Neural crest cell (in vitro differentiated cells): ENCODE results near the gene SSH2. TPM values are rescaled to one million over a fixed set of nuclear protein-coding genes. Genes with fewer than 3 reads are reported as not detected.

ENCODE experiments used
- DNase-seq: peaks from one replicate; pipeline ENCODE4 v3.0.0; 2021; ENCODE audit warnings: low read depth, mixed read lengths, low spot score
- H3K27ac Mint-ChIP-seq: one replicate; pipeline ENCODE4 v1.8.0; 2021; ENCODE audit warnings: mild to moderate bottlenecking, mixed read lengths; ENCODE audit not compliant: unreplicated experiment
- H3K27me3 Mint-ChIP-seq: 2 replicates; pipeline ENCODE4 v1.8.0; 2021; ENCODE audit warnings: low read depth, mild to moderate bottlenecking, mixed read lengths
- H3K36me3 Mint-ChIP-seq: 2 replicates; pipeline ENCODE4 v1.8.0; 2021; ENCODE audit warnings: low read depth, mild to moderate bottlenecking, mixed read lengths
- H3K4me1 Mint-ChIP-seq: 2 replicates; pipeline ENCODE4 v1.8.0; 2021; ENCODE audit warnings: mixed read lengths
- H3K4me3 Mint-ChIP-seq: one replicate; pipeline ENCODE4 v1.8.0; 2021; ENCODE audit warnings: mild to moderate bottlenecking, mixed read lengths
- H3K9me3 Mint-ChIP-seq: 2 replicates; pipeline ENCODE4 v1.8.0; 2021; ENCODE audit warnings: mixed read lengths
- CTCF ChIP-seq: fragments of 200-600 bp; sonication (generic); conservative IDR thresholded peaks from 2 replicates; pipeline ENCODE4 v1.5.0; 2021; ENCODE audit warnings: antibody characterized with exemption, mild to moderate bottlenecking
- total RNA-seq: library from RNA; stranded (reverse); gene quantifications from 2 replicates; pipeline ENCODE4 v1.2.1, GENCODE V29; 2021

SSH2 gene
- total RNA-seq, 1 donor from 2014 or later, result 29.2 TPM

GRCh38 chr17:29954405-29954804, 24.4 kb upstream of the SSH2 start:
- no peak overlapping the region for H3K4me3 Mint-ChIP-seq
- TF ChIP-seq CTCF, result no peak
- H3K27me3 Mint-ChIP-seq, result no peaks in the 10 kb centered on the region
- H3K4me1 Mint-ChIP-seq, result peaks cover 10% of the 10 kb centered on the region
- H3K36me3 Mint-ChIP-seq, result peaks cover 5% of the 10 kb centered on the region
- peaks cover 9% of the 10 kb centered on the region for H3K9me3 Mint-ChIP-seq
- H3K27ac Mint-ChIP-seq, result no peak overlapping the region
- DNase-seq, result no peak

- Mint-ChIP-seq H3K4me1 (peaks cover 20% of the 10 kb centered on the region), H3K27me3 (no peaks in the 10 kb centered on the region), H3K27ac (peak overlapping the region; percentile 53), H3K4me3 (no peak overlapping the region), H3K36me3 (peaks cover 5% of the 10 kb centered on the region), H3K9me3 (peaks cover 6% of the 10 kb centered on the region)
- no peak for DNase-seq
- no peak for TF ChIP-seq CTCF
Observed at GRCh38 chr17:29949696-29950095, 19.7 kb upstream of the SSH2 start.

- H3K9me3 Mint-ChIP-seq, result peaks cover 3% of the 10 kb centered on the region
- H3K4me3 Mint-ChIP-seq, result no peak overlapping the region
- H3K36me3 Mint-ChIP-seq, result peaks cover 2% of the 10 kb centered on the region
- no peak for DNase-seq
- H3K4me1 Mint-ChIP-seq, result peaks cover 20% of the 10 kb centered on the region
- H3K27ac Mint-ChIP-seq, result no peak overlapping the region
- H3K27me3 Mint-ChIP-seq, result no peaks in the 10 kb centered on the region
- no peak for TF ChIP-seq CTCF
Observed at GRCh38 chr17:29948448-29949215, 18.6 kb upstream of the SSH2 start.

GRCh38 chr17:29945281-29945680, 15.3 kb upstream of the SSH2 start:
- no peak for TF ChIP-seq CTCF
- Mint-ChIP-seq H3K4me3 (no peak overlapping the region), H3K27me3 (no peaks in the 10 kb centered on the region), H3K27ac (no peak overlapping the region), H3K36me3 (no peaks in the 10 kb centered on the region), H3K9me3 (no peaks in the 10 kb centered on the region), H3K4me1 (peaks cover 20% of the 10 kb centered on the region)
- no peak for DNase-seq

- Mint-ChIP-seq H3K27ac (no peak within 1 kb of the TSS), H3K9me3 (no peaks in the 10 kb centered on the region), H3K4me3 (no peak within 1 kb of the TSS), H3K27me3 (peaks cover 4% of the 10 kb centered on the region), H3K36me3 (no peaks in the 10 kb centered on the region), H3K4me1 (no peaks in the 10 kb centered on the region)
- no peak for DNase-seq
- TF ChIP-seq CTCF, result no peak
Observed at GRCh38 chr17:29941334-29941733, 11.3 kb upstream of the SSH2 start, which contains the start of gene EFCAB5. Gene EFCAB5, plus strand, starts transcription at chr17:29941634. Its CDS starts 163 bp downstream, at chr17:29941797.
